Pulmonary artery endothelial cell (primary cell): ENCODE results near the gene ZNF24. TPM values are rescaled to one million over a fixed set of nuclear protein-coding genes. Genes with fewer than 3 reads are reported as not detected.
A peak's percentile ranks its signal among the peaks of the same experiment; 100 is the strongest.

Experiments used
- DNase-seq: peaks from one replicate; pipeline ENCODE4 v3.0.0-alpha.2; 2011; ENCODE audit warnings: low read depth, low spot score
- total RNA-seq: library from RNA; depleted of rRNA; stranded (reverse); fragments of >200 nt; gene quantifications from 2 replicates; pipeline ENCODE4 v1.2.3, GENCODE V29; 2014

Gene ZNF24
- total RNA-seq, result 26.8 and 43.7 TPM in 2 replicates

DNA sequence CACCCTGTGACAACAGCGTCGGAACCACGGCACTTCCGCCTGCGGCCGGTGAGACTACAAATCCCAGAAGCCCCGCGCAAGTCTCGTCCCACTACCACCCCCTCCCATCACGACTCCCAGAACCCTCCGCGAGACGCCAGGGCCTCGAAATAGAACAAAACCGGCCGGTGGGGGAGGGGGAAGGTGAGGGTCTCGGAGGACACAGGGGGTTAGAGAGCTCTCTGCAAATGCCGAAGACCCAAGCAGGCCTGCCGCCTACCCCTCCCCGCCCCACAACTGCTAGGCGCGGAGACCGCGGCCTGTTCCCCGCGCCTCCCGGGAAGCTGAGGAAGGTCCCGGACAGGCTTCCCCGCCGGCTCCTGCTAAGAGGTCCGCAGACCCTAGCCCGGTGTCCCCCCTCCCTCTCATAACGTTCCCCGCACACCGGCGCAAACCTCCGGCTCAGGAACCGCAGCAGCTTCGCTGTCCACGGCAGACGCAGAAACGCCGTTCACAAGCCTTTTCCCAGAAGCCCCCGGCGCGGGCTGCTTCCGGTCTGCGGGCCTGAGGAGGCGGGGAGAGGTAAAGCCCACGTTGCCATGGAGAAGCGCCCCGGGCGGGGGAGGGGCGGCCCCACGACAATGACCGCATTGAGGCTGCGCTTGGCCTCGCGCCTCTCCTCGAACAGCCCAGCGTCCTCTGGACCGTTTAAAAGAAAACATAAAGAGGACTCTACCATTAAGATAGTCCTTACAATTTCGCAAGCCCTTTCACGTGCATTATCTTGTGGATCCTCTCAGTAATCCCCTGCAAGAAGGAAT lies at the start of gene ZNF24:
ZNF24 (minus strand) TSS at position 485 of the 800 bp plus-strand sequence. CDS start 3,770 bp downstream, outside the sequence.
- peak; percentile 69 for DNase-seq

DNA sequence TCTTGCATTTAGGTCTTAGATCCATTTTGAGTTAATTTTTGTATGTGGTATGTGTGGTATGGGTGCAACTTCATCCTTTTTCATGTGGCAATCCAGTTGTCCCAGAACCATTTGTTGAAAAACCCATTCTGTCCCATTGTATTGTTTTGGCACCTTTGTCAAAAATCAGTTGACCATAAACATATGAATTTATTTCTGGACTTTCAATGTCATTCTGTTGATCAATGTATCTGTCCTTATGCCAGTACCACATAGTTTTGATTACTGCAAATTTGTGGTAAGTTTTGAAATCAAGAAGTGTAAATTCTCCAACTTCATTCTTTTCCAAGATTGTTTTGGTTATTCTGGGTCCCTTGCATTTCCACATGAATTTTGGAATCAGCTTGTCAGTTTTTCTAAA lies 49.5 kb upstream of the ZNF24 start:
- no peak for DNase-seq

DNA sequence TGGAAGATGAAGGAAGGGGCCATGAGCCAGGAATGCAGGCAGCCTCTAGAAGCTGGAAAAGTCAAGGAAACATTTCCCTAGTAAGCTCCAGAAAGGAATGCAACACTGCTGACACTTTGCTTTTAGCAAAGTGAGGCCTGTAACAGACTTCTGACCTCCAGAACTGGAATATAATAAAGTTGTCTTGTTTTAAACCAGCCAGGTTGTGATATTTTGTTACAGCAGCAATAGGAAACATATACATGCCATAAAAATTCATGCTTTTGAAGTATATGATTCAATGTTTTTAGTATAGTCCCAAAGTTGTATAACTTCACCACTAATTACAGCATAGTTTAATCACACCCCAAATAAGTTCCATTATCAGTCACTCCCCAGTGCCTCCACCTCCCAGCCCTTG lies 48.2 kb upstream of the ZNF24 start:
- no peak for DNase-seq

DNA sequence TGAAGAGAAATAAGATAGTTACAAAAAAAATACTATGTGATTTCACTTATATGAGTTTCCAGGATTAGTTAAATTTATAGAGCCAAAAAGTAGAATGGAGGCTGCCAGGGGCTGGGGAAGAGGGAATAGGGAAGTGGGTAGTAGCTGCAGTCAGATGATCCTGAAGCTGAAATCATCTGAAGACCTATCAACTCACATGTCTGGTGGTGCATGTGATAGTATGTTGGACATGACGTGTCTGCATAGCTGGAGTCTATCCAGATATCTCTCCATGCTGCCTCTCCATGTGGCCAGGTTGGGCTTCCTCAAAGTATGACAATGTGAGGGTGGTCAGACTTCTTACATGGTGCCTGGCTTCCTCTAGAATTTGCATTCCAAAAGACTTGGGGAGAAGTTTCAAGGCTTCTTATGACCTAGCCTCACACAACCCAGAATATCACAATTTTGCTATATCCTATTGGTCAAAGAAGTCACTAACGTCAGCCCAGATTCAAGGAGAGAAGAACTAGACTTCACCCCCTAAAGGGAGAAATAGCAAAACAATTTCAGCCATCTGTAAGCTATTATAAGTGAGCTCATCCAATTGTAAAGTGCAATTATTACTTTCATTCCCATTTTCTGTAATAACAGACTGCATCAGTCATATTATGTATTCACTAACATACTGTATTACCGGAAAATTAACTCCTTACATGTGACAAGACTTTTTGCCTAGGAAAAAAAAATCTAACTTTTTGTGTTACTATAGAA lies 46.9 kb upstream of the ZNF24 start:
- DNase-seq, result no peak

DNA sequence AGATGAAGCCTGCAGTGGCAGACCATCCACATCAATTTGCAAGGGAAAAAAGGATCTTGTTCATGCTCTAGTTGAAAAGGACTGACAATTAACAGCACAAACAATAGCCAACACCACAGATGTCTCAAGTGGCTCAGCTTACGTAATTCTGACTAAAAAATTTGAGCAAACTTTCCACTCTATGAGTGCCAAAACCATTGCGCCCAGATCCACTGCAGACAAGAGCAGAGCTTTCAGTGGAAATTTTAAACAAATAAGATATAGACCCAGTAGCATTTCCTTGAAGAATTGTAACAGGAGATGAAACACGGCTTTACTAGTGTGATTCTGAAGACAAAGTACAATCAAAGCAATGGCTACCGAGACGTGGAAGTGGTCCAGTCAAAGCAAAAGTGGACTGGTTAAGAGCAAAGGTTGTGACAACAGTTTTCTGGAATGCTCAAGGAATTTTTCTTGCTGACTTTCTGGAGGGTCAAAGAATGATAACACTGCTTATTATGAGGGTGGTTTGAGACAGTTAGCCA lies 44.9 kb upstream of the ZNF24 start:
- DNase-seq, result no peak

DNA sequence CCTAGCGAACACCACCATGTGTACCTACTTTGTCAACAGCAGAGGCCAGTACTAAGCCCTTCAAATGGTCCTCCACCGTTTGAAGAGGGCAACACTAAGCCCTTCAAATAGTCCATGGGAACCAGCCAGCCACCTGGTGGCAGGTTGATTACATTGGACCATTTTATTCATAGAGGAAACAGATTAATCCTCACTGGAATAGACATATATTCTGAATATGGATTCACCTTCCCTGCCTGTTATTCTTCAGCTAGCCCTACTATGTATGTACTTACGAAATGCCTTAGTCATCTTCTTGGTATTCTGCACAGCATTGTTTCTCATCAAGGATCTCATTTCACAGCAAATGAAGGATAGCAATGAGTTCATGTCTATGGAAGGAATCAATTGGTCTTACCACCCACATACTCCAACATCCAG lies 42.9 kb upstream of the ZNF24 start:
- no peak for DNase-seq

DNA sequence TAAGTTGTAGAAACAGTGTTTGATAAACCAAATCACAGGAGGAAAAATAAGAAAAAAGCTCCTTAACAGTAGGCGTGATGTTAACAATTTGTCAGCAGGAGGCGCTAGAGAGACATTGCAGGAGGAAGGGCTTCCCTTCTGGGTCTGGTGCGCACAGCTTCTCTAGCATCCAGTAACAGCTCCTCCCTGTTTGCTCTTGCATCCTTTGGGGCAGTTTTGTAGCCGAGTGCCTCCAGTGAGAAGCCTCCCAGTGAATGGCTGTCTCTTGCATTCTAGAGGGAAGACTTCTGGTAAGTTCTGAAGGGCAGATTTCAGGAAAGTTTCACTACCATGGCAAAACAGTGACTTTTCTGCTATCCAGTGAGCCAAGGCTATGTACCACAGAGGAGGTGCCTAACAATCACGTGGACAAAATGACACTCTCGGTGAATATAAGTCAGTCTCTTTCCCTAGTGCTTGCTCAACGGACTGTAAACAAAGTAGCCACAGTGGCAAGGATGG lies 42.4 kb upstream of the ZNF24 start:
- peak; percentile 57 for DNase-seq

DNA sequence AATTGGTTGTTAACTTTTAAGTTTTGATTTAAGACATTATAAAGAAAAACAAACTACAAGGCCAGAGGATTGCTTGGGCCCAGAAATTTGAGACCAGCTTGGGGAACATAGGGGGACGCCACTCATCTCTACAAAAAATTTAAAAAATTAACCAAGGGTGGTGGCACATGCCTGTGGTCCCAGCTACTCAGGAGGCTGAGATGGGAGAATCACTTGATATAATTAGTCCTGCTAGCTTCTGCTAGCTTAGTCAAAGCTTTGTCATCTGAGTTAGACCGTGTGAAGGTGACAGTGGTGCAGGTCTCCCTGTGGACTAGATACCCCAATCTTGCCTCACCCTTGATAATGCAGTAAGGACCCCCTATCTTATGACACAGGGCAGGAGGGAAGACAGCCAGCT lies 38.9 kb upstream of the ZNF24 start:
- no peak for DNase-seq

DNA sequence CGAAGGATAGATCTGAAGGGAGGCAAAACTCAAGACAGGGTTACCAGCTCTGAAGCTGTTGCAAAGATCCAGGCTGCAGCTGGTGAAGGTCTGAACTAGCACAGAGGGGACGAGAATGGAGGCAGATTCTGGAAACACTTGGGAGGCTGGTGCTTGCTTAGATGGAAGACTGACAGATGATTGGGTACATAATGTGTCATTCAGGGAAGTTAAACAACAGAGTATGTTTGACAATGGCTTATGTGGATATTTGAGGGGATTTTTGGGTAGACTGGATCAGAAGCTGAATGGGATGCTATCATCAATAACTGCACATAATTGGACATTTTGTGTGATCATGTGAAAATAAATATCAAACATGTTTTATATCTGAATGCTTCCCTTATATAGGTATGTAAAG lies 35.2 kb upstream of the ZNF24 start:
- no peak for DNase-seq

DNA sequence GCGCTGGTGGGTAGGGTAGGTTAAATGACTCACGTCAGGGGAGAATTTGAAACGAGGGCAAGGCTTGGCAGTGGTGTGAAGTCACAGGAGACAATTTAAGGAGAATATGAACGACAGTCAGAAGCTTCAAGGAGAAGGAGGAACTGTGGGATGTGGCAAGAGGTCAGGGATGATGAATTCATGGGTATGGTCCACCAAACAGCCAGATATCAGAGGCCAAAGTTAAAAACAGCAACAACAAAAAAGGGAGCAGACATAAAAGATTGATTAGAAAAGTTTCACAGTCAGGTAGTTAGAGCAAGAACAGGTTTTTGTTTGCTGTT lies 34.3 kb upstream of the ZNF24 start:
- no peak for DNase-seq

DNA sequence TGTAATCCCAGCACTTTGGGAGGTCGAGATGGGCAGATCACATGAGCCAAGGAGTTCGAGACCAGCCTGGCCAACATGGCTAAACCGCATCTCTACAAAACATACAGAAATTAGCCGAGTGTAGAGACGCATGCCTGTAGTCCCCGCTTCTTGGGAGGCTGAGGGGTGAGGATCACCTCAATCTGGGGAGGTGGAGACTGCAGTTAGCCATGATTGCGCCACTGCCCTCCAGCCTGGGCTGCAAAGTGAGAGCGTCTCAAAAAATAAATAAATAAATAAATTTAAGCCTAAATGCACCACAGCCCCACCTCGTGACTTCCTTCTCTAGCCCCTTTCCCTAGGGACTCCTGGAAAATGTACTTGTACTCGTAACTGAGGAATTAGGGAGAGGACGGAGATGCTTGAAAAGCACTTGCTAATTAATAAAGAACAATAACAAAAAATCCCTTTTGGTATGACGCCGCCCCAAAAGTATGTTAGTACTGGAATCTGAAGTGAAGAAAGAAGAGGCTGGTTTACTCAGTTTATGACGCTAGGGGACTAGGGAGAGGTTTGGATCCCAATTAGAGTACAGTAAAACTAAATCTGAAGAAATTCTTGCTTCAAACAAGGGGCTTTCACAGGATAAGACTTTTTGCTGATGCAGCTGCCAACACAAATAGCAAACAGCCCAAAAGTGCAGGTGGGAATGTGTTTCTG lies 33.8 kb upstream of the ZNF24 start:
- no peak for DNase-seq

DNA sequence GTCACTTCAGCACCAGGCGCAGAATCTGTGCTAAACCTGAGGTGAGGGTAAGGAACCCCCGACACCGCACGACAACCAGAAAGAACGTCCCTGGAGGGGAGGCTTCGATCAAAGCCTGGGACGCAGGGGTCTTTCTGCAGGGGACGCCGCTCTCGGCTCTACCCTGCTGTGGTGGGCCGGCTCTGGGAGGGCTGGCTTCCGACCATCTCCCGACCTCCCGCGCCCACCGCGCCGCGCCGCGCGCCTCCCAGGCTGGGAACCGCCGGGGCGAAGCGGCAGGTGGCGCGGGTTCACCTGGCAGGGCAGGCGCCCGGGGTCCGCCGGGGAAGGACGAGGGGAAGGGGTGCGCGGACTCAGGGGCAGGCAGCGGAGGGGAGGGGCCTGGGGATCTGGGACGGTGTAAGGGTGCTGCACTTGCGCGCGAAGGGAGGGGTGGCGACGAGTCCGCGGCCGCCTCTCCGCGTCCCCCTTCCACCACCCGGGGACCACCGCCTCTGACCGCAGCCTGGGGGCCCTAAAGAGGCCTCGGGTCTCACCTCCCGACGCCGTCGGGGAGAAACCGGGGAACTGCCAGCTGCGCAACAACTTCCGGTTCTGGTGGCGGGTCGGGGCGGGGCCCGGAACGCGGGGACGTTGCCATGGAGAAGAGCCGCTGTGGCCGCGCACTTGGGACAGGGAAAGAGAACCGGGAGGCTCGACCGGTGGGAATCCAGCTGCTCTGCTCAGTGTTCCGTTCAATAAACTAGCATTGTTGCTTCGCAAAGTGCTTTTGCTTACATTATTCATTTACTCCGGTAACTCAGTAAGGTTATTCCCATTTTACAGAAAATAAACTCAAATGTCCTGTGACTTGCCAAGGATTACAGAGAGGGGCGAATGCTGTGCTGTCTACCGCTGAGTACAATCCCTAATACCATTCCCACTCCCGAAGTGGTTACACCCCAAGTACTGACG lies 32.8 kb upstream of the ZNF24 start, which contains the start of gene ZNF396:
ZNF396 (minus strand) TSS at position 596 of the 954 bp plus-strand sequence. CDS start 3,045 bp downstream, outside the sequence.
- no peak for DNase-seq

DNA sequence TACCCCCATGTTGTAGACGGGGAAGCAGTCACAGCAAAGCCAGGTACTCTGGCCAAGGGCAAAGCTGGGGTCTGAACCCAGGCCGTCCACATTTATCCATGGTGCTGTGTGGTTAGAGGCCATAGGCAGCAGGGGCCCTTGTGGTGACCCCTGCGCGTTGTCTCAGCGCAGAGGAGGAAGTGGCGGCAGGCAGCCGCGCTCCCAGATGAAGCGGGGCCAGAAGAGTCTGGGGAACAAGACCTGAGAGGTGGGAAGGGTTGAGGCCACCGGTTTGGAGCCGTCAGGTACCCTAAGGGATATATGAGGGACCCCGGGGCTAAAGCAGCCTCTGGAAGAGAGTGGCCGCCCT lies 32.1 kb upstream of the ZNF24 start:
- no peak for DNase-seq

DNA sequence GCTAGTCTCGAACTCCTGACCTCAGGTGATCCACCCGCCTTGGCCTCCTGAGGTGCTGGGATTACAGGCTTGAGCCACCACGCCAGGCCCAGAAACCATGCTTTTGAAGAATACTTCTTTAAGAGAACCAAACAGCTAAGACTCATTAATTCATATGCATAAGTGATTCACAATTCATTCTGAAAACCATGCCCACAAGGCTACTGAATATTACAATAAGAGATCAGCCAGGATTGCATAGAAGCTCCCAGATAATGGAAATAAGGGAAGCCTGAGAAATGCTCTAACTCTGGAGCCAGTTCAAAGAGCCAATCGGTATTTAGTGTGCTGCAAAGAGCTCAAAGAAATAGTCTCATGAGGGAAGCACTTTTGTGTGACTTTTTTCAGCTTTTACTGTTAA lies 30.5 kb upstream of the ZNF24 start:
- no peak for DNase-seq

DNA sequence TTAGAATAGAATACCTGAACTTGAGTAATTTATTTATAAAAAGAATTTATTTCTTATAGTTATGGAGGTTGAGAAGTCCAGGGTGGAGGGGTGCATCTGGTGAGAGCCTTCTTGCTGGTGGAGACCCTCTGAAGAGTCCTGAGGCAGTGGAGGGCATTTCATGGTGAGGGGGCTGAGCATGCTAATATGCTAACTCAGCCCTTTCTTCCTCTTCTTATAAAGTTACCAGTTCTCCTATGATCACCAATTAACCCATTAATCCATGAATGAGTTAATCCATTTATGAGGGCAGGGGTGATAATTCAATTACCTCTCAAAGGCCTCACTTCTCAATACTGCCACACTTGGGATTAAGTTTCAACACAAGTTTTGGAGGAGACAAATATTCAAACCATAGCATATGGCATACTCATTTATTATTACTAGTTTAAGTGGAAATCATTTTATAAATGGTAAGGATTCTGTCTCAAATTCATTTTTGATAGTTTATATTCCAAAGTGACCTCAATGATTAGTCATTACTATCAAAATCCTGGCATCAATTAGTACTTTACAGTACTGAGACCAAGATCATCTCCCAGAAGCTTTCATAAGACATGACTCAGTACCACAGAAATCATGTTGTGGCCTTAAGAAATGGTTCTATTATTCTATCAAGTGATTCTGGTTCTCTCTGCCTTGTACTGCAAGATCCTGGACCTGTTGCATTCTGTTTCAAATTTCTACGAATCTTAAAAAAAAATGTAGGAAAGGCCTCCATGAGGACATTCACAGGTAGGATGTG lies 27.4 kb upstream of the ZNF24 start:
- no peak for DNase-seq

DNA sequence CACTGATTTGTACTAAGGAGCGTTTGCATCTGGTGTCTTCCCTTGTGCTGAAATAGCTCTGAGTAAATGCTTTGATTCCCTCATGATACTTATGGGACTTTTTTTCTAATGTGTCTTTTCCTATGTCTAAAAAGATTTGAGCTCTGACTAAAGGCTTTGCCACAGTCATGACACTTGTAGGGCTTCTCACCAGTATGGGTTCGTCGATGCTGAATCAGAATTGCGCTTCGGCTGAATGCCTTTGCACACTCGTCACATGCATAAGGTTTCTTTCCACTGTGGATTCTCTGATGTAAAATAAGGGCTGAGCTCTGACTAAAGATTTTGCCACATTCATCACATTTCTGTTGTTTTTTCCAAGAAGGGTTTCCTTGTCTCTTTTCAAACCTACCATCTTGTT lies 24.9 kb upstream of the ZNF24 start:
- DNase-seq, result no peak

DNA sequence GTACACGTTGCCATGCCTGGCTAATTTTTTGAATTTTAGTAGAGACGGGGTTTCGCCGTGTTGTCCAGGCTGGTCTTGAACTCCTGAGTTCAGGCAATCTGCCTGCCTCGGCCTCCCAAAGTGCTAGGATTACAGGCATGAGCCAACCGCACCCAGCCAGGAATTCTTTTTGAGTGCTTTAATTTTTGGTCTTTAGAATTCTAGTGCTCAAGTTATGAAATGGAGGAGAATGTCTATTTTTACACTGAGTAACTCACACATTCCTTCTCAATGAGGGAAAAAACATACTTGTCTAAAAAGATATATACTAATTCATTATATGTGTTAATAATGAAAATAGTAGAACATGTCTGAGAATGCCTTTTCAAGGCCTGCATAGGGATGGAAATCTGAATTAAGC lies 24.4 kb upstream of the ZNF24 start:
- no peak for DNase-seq

DNA sequence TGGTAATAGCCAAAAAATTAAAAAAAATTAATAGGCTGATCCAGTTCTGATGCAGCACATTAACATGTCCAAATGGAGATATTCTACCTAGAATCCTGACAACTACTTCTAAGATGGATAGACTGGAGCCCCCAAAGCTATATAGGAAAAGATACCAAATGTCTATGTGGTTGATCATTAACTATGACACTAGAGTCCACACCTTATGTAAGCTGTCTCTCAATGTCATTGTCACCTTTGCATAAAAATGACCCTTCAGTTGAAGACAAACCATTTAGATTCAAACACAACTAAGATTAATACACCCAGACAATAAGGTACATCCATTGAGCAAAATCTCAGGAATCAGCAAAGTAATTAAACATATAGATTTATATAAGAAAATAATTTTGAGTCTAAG lies 18.3 kb upstream of the ZNF24 start:
- no peak for DNase-seq

DNA sequence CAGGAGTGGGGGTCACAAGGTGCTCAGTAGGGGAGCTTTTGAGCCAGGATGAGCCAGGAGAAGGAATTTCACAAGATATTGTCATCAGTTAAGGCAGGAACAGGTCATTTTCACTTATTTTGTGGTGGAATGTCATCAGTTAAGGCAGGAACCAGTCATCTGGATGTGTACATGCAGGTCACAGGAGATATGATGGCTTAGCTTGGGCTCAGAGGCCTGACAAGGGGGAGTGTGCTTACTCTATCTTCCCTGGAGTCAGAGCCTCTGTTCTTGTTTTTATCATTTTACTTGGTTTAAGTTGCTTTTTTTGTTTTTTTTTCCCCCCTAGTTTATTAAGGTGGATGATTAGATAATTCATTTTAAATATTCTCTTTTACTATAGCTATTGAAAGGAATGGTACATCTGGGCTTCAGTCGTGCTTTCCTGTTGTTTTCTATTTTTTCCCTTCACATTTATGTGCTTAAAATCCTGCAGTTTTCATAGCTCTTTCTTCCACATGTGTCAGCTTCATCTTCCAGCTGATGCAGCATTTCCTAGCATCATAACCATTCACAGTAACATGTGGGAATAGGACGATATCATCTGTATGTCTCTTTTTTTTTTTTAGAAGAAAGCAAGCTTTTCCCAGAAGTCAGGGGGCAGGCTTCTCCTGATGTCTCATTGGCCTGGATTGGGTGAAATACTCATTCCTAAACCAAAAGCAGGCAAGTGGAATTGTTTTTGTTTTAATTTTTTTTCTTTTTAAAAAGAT lies 17.5 kb upstream of the ZNF24 start:
- no peak for DNase-seq
